Activated CD4-positive, CD25-positive, alpha-beta regulatory T cell (primary cell): Measurements from ENCODE around the gene KRTAP19-8.

Experiments
- DNase-seq, 4 experiments: peaks; one replicate each; lab custom pipeline; 2025; lab: John Stamatoyannopoulos, UW

The KRTAP19-8 gene

GRCh38 chr21:31038376-31038775 lies at the start of gene KRTAP19-8:
Gene KRTAP19-8 (minus strand): TSS chr21:31038476. CDS start chr21:31038443, 33 bp downstream.
- DNase-seq, result no peak

- DNase-seq, result no peak
Observed at GRCh38 chr21:31087639-31088473, 49.6 kb upstream of the KRTAP19-8 start.

GRCh38 chr21:31084689-31085088 lies 46.4 kb upstream of the KRTAP19-8 start:
- no peak for DNase-seq

GRCh38 chr21:31078796-31079195 lies 40.5 kb upstream of the KRTAP19-8 start:
- DNase-seq, result no peak

GRCh38 chr21:31078216-31078615 lies 39.9 kb upstream of the KRTAP19-8 start:
- DNase-seq, result no peak

- no peak for DNase-seq
Observed at GRCh38 chr21:31075848-31076247, 37.6 kb upstream of the KRTAP19-8 start.

- no peak for DNase-seq
Observed at GRCh38 chr21:31072533-31072932, 34.3 kb upstream of the KRTAP19-8 start.

GRCh38 chr21:31064803-31065202 lies 26.5 kb upstream of the KRTAP19-8 start:
- DNase-seq, result no peak

- no peak for DNase-seq
Observed at GRCh38 chr21:31052489-31053142, 14.3 kb upstream of the KRTAP19-8 start.

- DNase-seq, result no peak
Observed at GRCh38 chr21:31050577-31051157, 12.4 kb upstream of the KRTAP19-8 start.

- no peak for DNase-seq
Observed at GRCh38 chr21:31045841-31046240, 7.6 kb upstream of the KRTAP19-8 start.

- DNase-seq, result no peak
Observed at GRCh38 chr21:31043471-31043870, 5.2 kb upstream of the KRTAP19-8 start.

GRCh38 chr21:31042080-31042464 lies 3.8 kb upstream of the KRTAP19-8 start:
- DNase-seq, result no peak

- no peak for DNase-seq
Observed at GRCh38 chr21:31041295-31042079, 3.2 kb upstream of the KRTAP19-8 start.

GRCh38 chr21:31034378-31034777 lies 3.9 kb downstream of the KRTAP19-8 start:
- no peak for DNase-seq

GRCh38 chr21:31030367-31031106 lies 7.7 kb downstream of the KRTAP19-8 start:
- DNase-seq, result no peak

GRCh38 chr21:31023680-31024079 lies 14.6 kb downstream of the KRTAP19-8 start:
- DNase-seq, result no peak

GRCh38 chr21:31022306-31022705 lies 16.0 kb downstream of the KRTAP19-8 start:
- no peak for DNase-seq

GRCh38 chr21:31018232-31018631 lies 20.0 kb downstream of the KRTAP19-8 start:
- no peak for DNase-seq

GRCh38 chr21:31014891-31015290 lies 23.4 kb downstream of the KRTAP19-8 start:
- no peak for DNase-seq
